ENCODE results near the gene ZSCAN31. TPM values are rescaled to one million over a fixed set of nuclear protein-coding genes. Genes with fewer than 3 reads are reported as not detected.
A peak's percentile ranks its signal among the peaks of the same experiment; 100 is the strongest.

ZSCAN31 gene
- total and polyA plus RNA-seq, 9 of the 15 experiments (the other 6 are each of a cell fraction or from before 2014, with no cell fraction given): 3.9 to 12.1 (median 7.0) TPM

DNA sequence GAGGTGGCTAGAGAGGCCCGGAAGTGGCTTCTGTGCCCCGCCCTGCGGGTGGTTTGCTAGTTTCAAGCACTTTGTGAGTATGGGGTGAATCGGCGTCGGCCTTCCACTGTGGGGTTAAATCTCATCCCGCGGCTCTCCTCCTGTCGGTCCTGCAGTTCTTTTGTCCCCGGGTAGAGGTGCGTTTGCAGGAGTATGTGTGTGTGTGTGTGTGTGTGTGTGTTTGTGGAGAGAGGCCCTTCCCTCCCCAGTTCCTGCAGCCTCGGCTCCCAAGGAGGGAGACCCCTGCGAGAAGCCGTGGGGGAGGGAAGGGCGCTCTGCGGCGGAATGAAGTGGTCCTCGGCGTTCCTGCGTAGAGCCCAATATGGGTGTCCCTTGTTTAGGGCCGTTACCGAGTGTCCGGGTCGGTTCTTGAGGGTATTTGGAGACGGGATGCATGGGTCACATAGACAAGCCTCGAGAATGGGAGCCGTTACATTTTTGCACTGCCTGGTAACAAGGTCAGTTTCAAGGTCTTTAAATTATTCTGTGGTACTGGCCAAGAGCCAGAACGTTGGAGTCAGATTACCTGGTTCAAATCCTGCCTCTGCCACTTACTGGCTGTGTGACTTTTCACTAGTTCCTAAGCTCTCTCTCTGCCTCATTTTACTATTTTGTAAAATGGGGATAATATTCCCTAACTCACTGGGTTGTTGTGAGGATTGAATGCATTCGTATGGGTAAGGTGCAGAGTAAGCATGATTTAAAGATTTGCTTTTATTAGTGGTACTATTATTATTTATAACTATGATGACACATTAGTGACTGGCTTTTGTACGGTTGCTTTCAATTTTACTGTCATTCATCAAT is 14.2 kb upstream of the ZSCAN31 start, which contains the start of gene ZKSCAN3 (continued):
- TF ChIP-seq SRSF3 (IDR thresholded peaks at IDR 0.05; ENCODE audit: insufficient read depth, low read length): 0 out of 2 replicates have a peak, but pooled peaks have one; percentile 73
- TF ChIP-seq E2F1 (CRISPR knock-in tag; IDR thresholded peaks at IDR 0.05): no peak
- TF ChIP-seq, protein P1, sequence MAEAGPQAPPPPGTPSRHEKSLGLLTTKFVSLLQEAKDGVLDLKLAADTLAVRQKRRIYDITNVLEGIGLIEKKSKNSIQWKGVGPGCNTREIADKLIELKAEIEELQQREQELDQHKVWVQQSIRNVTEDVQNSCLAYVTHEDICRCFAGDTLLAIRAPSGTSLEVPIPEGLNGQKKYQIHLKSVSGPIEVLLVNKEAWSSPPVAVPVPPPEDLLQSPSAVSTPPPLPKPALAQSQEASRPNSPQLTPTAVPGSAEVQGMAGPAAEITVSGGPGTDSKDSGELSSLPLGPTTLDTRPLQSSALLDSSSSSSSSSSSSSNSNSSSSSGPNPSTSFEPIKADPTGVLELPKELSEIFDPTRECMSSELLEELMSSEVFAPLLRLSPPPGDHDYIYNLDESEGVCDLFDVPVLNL (CRISPR knock-in tag; IDR thresholded peaks at IDR 0.05; ENCODE audit: low read depth): no peak
- peak; percentile 76 for TF ChIP-seq MYC (IDR thresholded peaks at IDR 0.05; ENCODE audit: low read depth, low read length)
- TF ChIP-seq MYC (CRISPR knock-in tag; IDR thresholded peaks at IDR 0.05; ENCODE audit: borderline replicate concordance, low read depth): peak; percentile 30; the same call in 1 of the 2 replicates
- TF ChIP-seq DACH1 (IDR thresholded peaks at IDR 0.05; ENCODE audit: partially characterized antibody): no peak
- TF ChIP-seq, protein P2, sequence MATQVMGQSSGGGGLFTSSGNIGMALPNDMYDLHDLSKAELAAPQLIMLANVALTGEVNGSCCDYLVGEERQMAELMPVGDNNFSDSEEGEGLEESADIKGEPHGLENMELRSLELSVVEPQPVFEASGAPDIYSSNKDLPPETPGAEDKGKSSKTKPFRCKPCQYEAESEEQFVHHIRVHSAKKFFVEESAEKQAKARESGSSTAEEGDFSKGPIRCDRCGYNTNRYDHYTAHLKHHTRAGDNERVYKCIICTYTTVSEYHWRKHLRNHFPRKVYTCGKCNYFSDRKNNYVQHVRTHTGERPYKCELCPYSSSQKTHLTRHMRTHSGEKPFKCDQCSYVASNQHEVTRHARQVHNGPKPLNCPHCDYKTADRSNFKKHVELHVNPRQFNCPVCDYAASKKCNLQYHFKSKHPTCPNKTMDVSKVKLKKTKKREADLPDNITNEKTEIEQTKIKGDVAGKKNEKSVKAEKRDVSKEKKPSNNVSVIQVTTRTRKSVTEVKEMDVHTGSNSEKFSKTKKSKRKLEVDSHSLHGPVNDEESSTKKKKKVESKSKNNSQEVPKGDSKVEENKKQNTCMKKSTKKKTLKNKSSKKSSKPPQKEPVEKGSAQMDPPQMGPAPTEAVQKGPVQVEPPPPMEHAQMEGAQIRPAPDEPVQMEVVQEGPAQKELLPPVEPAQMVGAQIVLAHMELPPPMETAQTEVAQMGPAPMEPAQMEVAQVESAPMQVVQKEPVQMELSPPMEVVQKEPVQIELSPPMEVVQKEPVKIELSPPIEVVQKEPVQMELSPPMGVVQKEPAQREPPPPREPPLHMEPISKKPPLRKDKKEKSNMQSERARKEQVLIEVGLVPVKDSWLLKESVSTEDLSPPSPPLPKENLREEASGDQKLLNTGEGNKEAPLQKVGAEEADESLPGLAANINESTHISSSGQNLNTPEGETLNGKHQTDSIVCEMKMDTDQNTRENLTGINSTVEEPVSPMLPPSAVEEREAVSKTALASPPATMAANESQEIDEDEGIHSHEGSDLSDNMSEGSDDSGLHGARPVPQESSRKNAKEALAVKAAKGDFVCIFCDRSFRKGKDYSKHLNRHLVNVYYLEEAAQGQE (IDR thresholded peaks at IDR 0.05; ENCODE audit: borderline replicate concordance): peak; percentile 26; the same call in 1 of the 2 replicates
- TF ChIP-seq, protein P2 (CRISPR knock-in tag; IDR thresholded peaks at IDR 0.05; ENCODE audit: low read depth): no peak
- TF ChIP-seq ARHGAP35 (IDR thresholded peaks at IDR 0.05; ENCODE audit: partially characterized antibody): peak; percentile 58
- TF ChIP-seq, protein P3, sequence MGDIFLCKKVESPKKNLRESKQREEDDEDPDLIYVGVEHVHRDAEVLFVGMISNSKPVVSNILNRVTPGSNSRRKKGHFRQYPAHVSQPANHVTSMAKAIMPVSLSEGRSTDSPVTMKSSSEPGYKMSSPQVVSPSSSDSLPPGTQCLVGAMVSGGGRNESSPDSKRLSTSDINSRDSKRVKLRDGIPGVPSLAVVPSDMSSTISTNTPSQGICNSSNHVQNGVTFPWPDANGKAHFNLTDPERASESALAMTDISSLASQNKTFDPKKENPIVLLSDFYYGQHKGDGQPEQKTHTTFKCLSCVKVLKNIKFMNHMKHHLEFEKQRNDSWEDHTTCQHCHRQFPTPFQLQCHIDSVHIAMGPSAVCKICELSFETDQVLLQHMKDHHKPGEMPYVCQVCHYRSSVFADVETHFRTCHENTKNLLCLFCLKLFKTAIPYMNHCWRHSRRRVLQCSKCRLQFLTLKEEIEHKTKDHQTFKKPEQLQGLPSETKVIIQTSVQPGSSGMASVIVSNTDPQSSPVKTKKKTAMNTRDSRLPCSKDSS (IDR thresholded peaks at IDR 0.05; ENCODE audit: low read depth, partially characterized antibody): no peak
- TF ChIP-seq ZEB2 (IDR thresholded peaks at IDR 0.05): peak; percentile 82; the same call in 1 of the 2 replicates
- TF ChIP-seq ZNF146 (CRISPR knock-in tag; IDR thresholded peaks at IDR 0.05; ENCODE audit: unreplicated experiment): no peak
- no peak for TF ChIP-seq ZNF445 (CRISPR knock-in tag; IDR thresholded peaks at IDR 0.05; ENCODE audit: low read depth)
- TF ChIP-seq GATA2 (CRISPR knock-in tag; IDR thresholded peaks at IDR 0.05): no peak

Data from K562 (cell line).